ENCODE measurements around the gene SNF8.

Gene SNF8

DNA sequence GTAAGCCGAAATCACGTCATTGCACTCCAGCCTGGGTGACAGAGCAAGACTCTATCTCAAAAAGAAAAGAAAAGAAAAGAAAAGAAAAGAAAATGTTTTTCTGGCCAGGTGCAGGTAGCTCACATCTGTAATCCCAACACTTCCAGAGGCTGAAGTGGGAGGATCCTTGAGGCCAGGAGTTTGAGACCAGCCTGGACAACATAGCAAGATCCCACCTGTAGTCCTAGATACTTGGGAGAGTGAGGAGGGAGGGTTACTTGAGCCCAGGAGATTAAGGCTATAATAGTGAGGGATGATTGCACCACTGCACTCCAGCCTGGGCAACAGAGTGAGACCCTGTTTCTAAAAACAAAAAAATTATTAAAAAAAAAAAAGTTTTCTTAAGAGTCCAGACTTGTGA is 54.6 kb downstream of the SNF8 start:
- DNase-seq (ENCODE audit: low read depth in 2 of 2) = no peak

GRCh38 chr17:48883171-48883570 is 61.5 kb downstream of the SNF8 start:
- no peak for DNase-seq (ENCODE audit: low read depth in 2 of 2)

DNA sequence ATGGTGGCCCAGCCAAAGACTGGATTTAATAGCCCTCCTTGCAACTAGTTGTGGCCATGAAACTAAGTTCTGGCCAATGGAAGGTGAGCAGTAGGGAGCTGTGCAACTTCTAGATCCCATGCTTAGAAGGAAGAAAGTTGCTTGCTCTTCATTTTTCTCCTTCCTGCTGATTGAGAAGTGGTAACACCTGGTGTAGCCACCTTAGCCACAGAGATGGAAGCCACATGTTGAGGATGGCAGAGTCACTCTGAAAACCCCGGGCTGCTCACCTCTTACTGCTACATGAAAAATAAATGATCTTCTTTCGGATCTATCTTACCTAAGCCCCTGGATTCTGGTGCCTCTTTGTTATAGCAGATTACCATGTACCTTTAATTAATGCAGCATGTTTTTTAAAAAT is 62.4 kb downstream of the SNF8 start:
- no peak for DNase-seq (ENCODE audit: low read depth in 2 of 2)
